HG02970 (cell line): Measurements from ENCODE around the gene F8.
"Not testable (repeated sequence)": the region's sequence is repeated elsewhere in the genome, so short reads cannot be mapped to it uniquely, and the experiment has no call there.

Experiments used
- ATAC-seq: cut with Tn5 transposase; IDR thresholded peaks from one replicate; pipeline ENCODE4 v1.9.1; 2021; ENCODE audit warnings: mild to moderate bottlenecking, moderate library complexity, moderate number of reproducible peaks; ENCODE audit not compliant: unreplicated experiment, low FRiP score

The F8 gene

GRCh38 chrX:154988719-154989118, 33.8 kb downstream of the F8 start:
- ATAC-seq, result no peak

GRCh38 chrX:154987940-154988339, 34.6 kb downstream of the F8 start:
- no peak for ATAC-seq

- no peak for ATAC-seq
Measured at GRCh38 chrX:154986826-154987575, 35.5 kb downstream of the F8 start.

- ATAC-seq, result no peak
Measured at GRCh38 chrX:154981116-154981411, 41.5 kb downstream of the F8 start.

GRCh38 chrX:154980330-154981115, 42.0 kb downstream of the F8 start:
- ATAC-seq, result peak; percentile 93

- ATAC-seq, result no peak
Measured at GRCh38 chrX:154979629-154980028, 42.9 kb downstream of the F8 start.

GRCh38 chrX:154968353-154968752, 54.2 kb downstream of the F8 start:
- no peak for ATAC-seq

GRCh38 chrX:154967603-154968002, 54.9 kb downstream of the F8 start:
- ATAC-seq, result no peak

- no peak for ATAC-seq
Measured at GRCh38 chrX:154961947-154962346, 60.6 kb downstream of the F8 start.

GRCh38 chrX:154955799-154956198, 66.7 kb downstream of the F8 start:
- not testable (repeated sequence) for ATAC-seq

GRCh38 chrX:154939265-154939664, 83.3 kb downstream of the F8 start:
- ATAC-seq, result not testable (repeated sequence)

- not testable (repeated sequence) for ATAC-seq
Measured at GRCh38 chrX:154924771-154925170, 97.8 kb downstream of the F8 start.

- no peak for ATAC-seq
Measured at GRCh38 chrX:154918060-154918483, 104.5 kb downstream of the F8 start.

GRCh38 chrX:154914052-154914451, 108.5 kb downstream of the F8 start:
- ATAC-seq, result no peak

GRCh38 chrX:154910528-154910927, 112.0 kb downstream of the F8 start:
- not testable (repeated sequence) for ATAC-seq

GRCh38 chrX:154910048-154910447, 112.5 kb downstream of the F8 start:
- ATAC-seq, result not testable (repeated sequence)

GRCh38 chrX:154908821-154909220, 113.7 kb downstream of the F8 start:
- ATAC-seq, result no peak

- no peak for ATAC-seq
Measured at GRCh38 chrX:154902408-154902807, 120.1 kb downstream of the F8 start.

GRCh38 chrX:154900323-154900722, 122.2 kb downstream of the F8 start:
- ATAC-seq, result no peak

GRCh38 chrX:154892296-154892695, 130.2 kb downstream of the F8 start:
- no peak for ATAC-seq

- no peak for ATAC-seq
Measured at GRCh38 chrX:154890990-154891639, 131.4 kb downstream of the F8 start.
